DOHH2 (cell line): ENCODE measurements around the gene KDELR3.

ENCODE experiments used
- CTCF ChIP-seq: fragments of 200-600 bp; sonication (generic); IDR thresholded peaks from one replicate; pipeline ENCODE4 v1.5.1; 2014; ENCODE audit warnings: antibody characterized with exemption, mild to moderate bottlenecking, low read depth, low read length; ENCODE audit not compliant: poor library complexity, severe bottlenecking
- EZH2phosphoT487 ChIP-seq: fragments of 200-600 bp; sonication (generic); IDR thresholded peaks from 2 replicates; pipeline ENCODE4 v1.6.1; 2017; ENCODE audit warnings: borderline replicate concordance, mild to moderate bottlenecking, antibody characterized with exemption, low read length, moderate library complexity, mixed read lengths

GRCh38 chr22:38523029-38523428, 55.1 kb downstream of the KDELR3 start:
- no peak for TF ChIP-seq EZH2phosphoT487
- TF ChIP-seq CTCF = no peak
